Gastrocnemius medialis (tissue), 4 donors: ENCODE data around the gene CCDC82. TPM values are rescaled to one million over a fixed set of nuclear protein-coding genes. Genes with fewer than 3 reads are reported as not detected.

Experiments used
- ATAC-seq, 2 donors: fragments of 150-250 bp; one replicate each; pipeline ENCODE4 v1.9.1; 2016
- DNase-seq, 2 donors: peaks; one replicate each; pipeline ENCODE4 v3.0.0-alpha.2; 2019
- H3K27ac ChIP-seq, 4 donors: fragments of 200-600 bp; sonication (generic); 1 replicate in 1 of 4; 2 replicates in 3 of 4; pipeline ENCODE4 v1.5.1; 2016 to 2018; ENCODE audit warnings: mild to moderate bottlenecking in 2 of 4, moderate library complexity in 1 of 4
- H3K27me3 ChIP-seq, 3 donors: fragments of 200-600 bp; sonication (generic) in 2 of 3; 1 replicate in 1 of 3; 2 replicates in 2 of 3; pipeline versions ENCODE4 v1.5.1 to v1.6.0; 2016 to 2019; ENCODE audit warnings: mild to moderate bottlenecking in 1 of 3, moderate library complexity in 1 of 3
- H3K36me3 ChIP-seq, 2 donors: fragments of 200-600 bp; sonication (generic) in 1 of 2; one replicate each; pipeline ENCODE4 v1.5.1; 2017 to 2018
- H3K4me1 ChIP-seq, 2 donors: fragments of 200-600 bp; sonication (generic) in 1 of 2; one replicate each; pipeline ENCODE4 v1.5.1; 2016 to 2017; ENCODE audit warnings: mild to moderate bottlenecking in 2 of 2
- H3K4me3 ChIP-seq, 4 donors: fragments of 200-600 bp; sonication (generic) in 3 of 4; 1 replicate in 1 of 4; 2 replicates in 3 of 4; pipeline ENCODE4 v1.5.1; 2016 to 2019; ENCODE audit warnings: mild to moderate bottlenecking in 2 of 4
- H3K9me3 ChIP-seq, 3 donors: fragments of 200-600 bp; sonication (generic) in 2 of 3; 1 replicate in 1 of 3; 2 replicates in 2 of 3; pipeline ENCODE4 v1.5.1; 2016 to 2019
- POLR2A ChIP-seq, 2 donors: fragments of 450-650 bp; IDR thresholded peaks; one replicate each; pipeline ENCODE4 v1.6.1; 2017; ENCODE audit warnings: antibody characterized with exemption in 2 of 2, mild to moderate bottlenecking in 2 of 2, moderate library complexity in 2 of 2
- in situ Hi-C, 4 donors: fragments of 200-750 bp; cut with MboI; loops; one replicate each; pipeline versions ENCODE4 v1.15.0 to v1.8.0; 2017; ENCODE audit warnings: low sequenced_read_pairs in 4 of 4
- intact Hi-C: fragments of 100-400 bp; cut with DNase I; formaldehyde crosslinking; loops from one replicate; pipeline ENCODE4 v1.15.1; 2023; ENCODE audit warnings: low total_unique reads
- total RNA-seq, 4 donors: library from RNA; depleted of rRNA; stranded (reverse); fragments of >200 nt; gene quantifications; one replicate each; pipeline versions ENCODE4 v1.1.0 to v1.2.3, GENCODE V29; 2016
- TF ChIP-seq, protein P1 (sequence below), 5 experiments: fragments of 450-650 bp in 3 of 5; fragments of 200-600 bp in 2 of 5; sonication (generic) in 2 of 5; IDR thresholded peaks in 4 of 5; conservative IDR thresholded peaks in 1 of 5; 1 replicate in 4 of 5; 2 replicates in 1 of 5; pipeline ENCODE4 v1.5.1; 2016 to 2019; ENCODE audit warnings: antibody characterized with exemption in 5 of 5, mild to moderate bottlenecking in 3 of 5, moderate library complexity in 3 of 5

Gene CCDC82
- total RNA-seq, 4 donors from 2014 or later = 4.6 to 9.1 (median 6.6) TPM

DNA sequence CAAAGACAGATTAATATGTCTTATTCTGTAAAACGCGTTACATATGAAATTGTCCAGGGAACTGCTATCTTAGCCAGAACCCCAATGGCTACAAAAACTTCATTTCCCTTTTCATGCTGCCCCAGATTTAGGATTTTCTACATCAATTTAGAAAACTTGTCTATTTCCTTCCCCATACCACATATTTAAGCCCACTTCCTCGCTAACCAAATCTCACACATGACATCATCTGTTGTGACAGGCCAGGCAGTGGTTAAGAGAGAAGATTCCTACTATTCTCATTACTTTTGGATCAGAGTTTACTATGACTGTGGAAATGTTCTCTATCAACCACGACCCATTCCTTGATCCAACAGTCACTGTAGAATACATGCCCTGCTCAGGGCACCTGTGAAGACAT lies 15.9 kb downstream of the CCDC82 start:
- no peak for DNase-seq
- in situ Hi-C loops = loop anchor here in 1 of 4 donors (25.0 kb wide), 1 partner anchor 537 kb away; no protein-coding TSS in a partner anchor

DNA sequence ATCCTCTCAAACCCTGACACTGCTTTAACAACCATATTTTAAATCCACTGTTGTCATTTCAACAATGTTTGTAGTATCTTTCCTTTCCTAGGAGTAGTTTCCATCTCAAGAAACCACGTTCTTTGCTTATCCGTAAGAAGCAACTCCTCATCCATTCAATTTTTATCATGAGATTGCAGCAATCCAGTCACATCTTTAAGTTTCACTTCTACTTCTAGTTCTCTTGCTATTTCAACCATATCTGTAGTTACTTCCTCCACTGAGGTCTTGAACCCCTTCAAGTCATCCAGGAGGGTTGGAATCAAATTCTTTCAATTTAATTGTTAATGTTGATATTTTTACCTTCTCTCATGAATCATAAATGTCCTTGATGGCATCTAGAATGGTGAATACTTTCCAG lies 22.4 kb downstream of the CCDC82 start:
- Histone ChIP-seq H3K4me1 (no peaks in the 10 kb centered on the region), H3K9me3 (no peaks in the 10 kb centered on the region), H3K4me3 (no peak overlapping the region), H3K36me3 (peaks cover 0 to 36% of the 10 kb centered on the region in 2 donors), H3K27me3 (no peaks in the 10 kb centered on the region), H3K27ac (no peak overlapping the region)
- no peak for ATAC-seq
- DNase-seq = no peak
- intact Hi-C loops (no loop called here), in situ Hi-C loops (loop anchor here in 1 of 4 donors (25.0 kb wide), 1 partner anchor 530 kb away; no protein-coding TSS in a partner anchor)
- TF ChIP-seq POLR2A (IDR thresholded peaks at IDR 0.05) = no peak
- TF ChIP-seq, protein P1, sequence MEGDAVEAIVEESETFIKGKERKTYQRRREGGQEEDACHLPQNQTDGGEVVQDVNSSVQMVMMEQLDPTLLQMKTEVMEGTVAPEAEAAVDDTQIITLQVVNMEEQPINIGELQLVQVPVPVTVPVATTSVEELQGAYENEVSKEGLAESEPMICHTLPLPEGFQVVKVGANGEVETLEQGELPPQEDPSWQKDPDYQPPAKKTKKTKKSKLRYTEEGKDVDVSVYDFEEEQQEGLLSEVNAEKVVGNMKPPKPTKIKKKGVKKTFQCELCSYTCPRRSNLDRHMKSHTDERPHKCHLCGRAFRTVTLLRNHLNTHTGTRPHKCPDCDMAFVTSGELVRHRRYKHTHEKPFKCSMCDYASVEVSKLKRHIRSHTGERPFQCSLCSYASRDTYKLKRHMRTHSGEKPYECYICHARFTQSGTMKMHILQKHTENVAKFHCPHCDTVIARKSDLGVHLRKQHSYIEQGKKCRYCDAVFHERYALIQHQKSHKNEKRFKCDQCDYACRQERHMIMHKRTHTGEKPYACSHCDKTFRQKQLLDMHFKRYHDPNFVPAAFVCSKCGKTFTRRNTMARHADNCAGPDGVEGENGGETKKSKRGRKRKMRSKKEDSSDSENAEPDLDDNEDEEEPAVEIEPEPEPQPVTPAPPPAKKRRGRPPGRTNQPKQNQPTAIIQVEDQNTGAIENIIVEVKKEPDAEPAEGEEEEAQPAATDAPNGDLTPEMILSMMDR (IDR thresholded peaks at IDR 0.05 in 4 of 5, conservative IDR thresholded peaks at IDR 0.05 in 1 of 5) = no peak

More for the DNA sequence above, 15.9 kb downstream of the CCDC82 start:
- no peak for TF ChIP-seq POLR2A (IDR thresholded peaks at IDR 0.05)
- TF ChIP-seq, protein P1 (IDR thresholded peaks at IDR 0.05 in 4 of 5, conservative IDR thresholded peaks at IDR 0.05 in 1 of 5) = no peak
- peaks cover 0 to 28% of the 10 kb centered on the region in 2 donors for H3K36me3 ChIP-seq
- H3K27me3 ChIP-seq = no peaks in the 10 kb centered on the region
- no peaks in the 10 kb centered on the region for H3K4me1 ChIP-seq
- intact Hi-C loops = no loop called here
- no peak overlapping the region for H3K4me3 ChIP-seq
- ATAC-seq = no peak
- no peaks in the 10 kb centered on the region for H3K9me3 ChIP-seq
- no peak overlapping the region for H3K27ac ChIP-seq

DNA sequence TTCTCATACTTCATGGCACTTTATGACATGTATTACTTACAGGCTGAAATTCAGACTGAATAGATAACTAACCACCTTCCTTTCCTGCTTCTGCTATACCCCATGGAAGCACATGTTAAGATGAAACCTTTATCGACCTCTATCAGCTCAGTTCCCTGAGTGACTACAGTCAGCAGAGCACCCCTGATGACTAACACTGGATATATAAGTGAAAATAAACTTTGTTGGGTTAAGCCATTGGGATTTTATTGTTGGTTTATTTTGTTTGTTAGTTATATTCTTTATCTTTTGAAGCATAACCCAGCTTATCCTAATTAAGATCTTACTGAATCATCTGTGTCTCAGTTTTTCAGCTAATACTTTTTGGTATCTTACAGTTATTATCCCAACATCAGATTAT lies 23.7 kb downstream of the CCDC82 start:
- intact Hi-C loops = no loop called here
- H3K4me1 ChIP-seq = no peaks in the 10 kb centered on the region
- TF ChIP-seq, protein P1 (IDR thresholded peaks at IDR 0.05 in 4 of 5, conservative IDR thresholded peaks at IDR 0.05 in 1 of 5) = no peak
- TF ChIP-seq POLR2A (IDR thresholded peaks at IDR 0.05) = no peak
- DNase-seq (no peak), ATAC-seq (no peak)
- no peak overlapping the region for H3K27ac ChIP-seq
- no peaks in the 10 kb centered on the region for H3K9me3 ChIP-seq
- no peaks in the 10 kb centered on the region for H3K27me3 ChIP-seq
- in situ Hi-C loops = loop anchor here in 1 of 4 donors (25.0 kb wide), 1 partner anchor 529 kb away; no protein-coding TSS in a partner anchor
- no peak overlapping the region for H3K4me3 ChIP-seq
- H3K36me3 ChIP-seq = peaks cover 0 to 30% of the 10 kb centered on the region in 2 donors

DNA sequence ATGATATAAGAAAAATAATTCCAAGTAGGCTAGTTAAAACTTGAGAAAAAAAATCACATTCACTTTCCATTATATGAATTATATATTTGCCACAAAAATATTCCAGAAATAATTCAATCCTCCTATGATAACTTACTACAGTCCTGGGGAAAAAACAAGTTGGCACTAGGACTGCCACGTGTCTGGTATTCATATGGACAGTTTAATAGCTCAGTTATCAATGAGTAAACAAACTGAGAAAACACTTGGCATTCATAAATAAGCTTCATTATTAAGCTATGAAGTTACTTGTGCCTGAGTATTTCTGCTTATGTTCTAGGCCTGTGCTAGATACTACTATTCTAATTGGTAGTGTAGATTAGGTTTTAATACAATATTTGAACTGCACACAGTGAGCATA lies 24.2 kb downstream of the CCDC82 start:
- ATAC-seq = no peak
- DNase-seq = no peak
- intact Hi-C loops = no loop called here
- in situ Hi-C loops = loop anchor here in 1 of 4 donors (25.0 kb wide), 1 partner anchor 528 kb away; no protein-coding TSS in a partner anchor
- Histone ChIP-seq H3K27ac (no peak overlapping the region), H3K27me3 (no peaks in the 10 kb centered on the region), H3K36me3 (peaks cover 0 to 35% of the 10 kb centered on the region in 2 donors), H3K4me3 (no peak overlapping the region), H3K4me1 (no peaks in the 10 kb centered on the region), H3K9me3 (no peaks in the 10 kb centered on the region)
- no peak for TF ChIP-seq POLR2A (IDR thresholded peaks at IDR 0.05)
- TF ChIP-seq, protein P1 (IDR thresholded peaks at IDR 0.05 in 4 of 5, conservative IDR thresholded peaks at IDR 0.05 in 1 of 5) = no peak

DNA sequence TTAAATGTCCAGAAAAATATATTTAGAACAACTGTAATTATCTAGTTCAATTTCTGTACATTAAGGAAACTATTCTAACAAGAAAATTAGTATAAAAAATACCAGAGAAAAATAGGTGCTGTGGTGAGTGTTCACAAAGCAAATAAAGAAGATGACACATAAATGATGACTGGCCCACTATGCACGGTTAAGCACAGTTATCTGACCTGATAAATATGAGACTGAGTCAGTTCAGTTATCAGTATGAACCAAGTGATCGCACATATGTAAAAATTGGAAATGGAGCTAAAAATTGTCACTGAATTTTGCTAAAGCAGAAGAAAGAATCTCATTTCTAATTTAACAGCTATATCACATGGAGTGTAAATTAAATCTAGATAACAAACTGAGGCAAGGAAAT lies 27.9 kb downstream of the CCDC82 start:
- intact Hi-C loops (no loop called here), in situ Hi-C loops (loop anchor here in 1 of 4 donors (25.0 kb wide), 1 partner anchor 524 kb away; no protein-coding TSS in a partner anchor)
- Histone ChIP-seq H3K27me3 (no peaks in the 10 kb centered on the region), H3K4me3 (no peak overlapping the region), H3K27ac (no peak overlapping the region), H3K36me3 (peaks cover 0 to 49% of the 10 kb centered on the region in 2 donors), H3K9me3 (no peaks in the 10 kb centered on the region), H3K4me1 (no peaks in the 10 kb centered on the region)
- TF ChIP-seq, protein P1 (IDR thresholded peaks at IDR 0.05 in 4 of 5, conservative IDR thresholded peaks at IDR 0.05 in 1 of 5) = no peak
- TF ChIP-seq POLR2A (IDR thresholded peaks at IDR 0.05) = no peak
- ATAC-seq = no peak
- no peak for DNase-seq
